Sigmoid colon (tissue), 4 donors: Measurements from ENCODE around the gene SMYD2.

ENCODE experiments used
- EP300 ChIP-seq, 4 donors: sonication (generic); formaldehyde crosslinking; IDR thresholded peaks; one replicate each; pipeline ENCODE4 v1.6.1; 2017; ENCODE audit warnings: antibody characterized with exemption in 4 of 4
- POLR2A ChIP-seq, 2 donors: fragments of 450-650 bp; IDR thresholded peaks; one replicate each; pipeline ENCODE4 v1.6.1; 2016; ENCODE audit warnings: antibody characterized with exemption in 2 of 2, mild to moderate bottlenecking in 2 of 2, moderate library complexity in 2 of 2
- POLR2AphosphoS5 ChIP-seq, 4 donors: sonication (generic); formaldehyde crosslinking; IDR thresholded peaks; one replicate each; pipeline ENCODE4 v1.6.1; 2017; ENCODE audit warnings: antibody characterized with exemption in 4 of 4
- TF ChIP-seq, protein P1 (sequence below), 4 experiments: fragments of 450-650 bp in 3 of 4; fragments of 200-600 bp in 1 of 4; IDR thresholded peaks; one replicate each; pipeline ENCODE4 v1.5.1; 2016 to 2019; ENCODE audit warnings: antibody characterized with exemption in 4 of 4, mild to moderate bottlenecking in 3 of 4, moderate library complexity in 2 of 4

DNA sequence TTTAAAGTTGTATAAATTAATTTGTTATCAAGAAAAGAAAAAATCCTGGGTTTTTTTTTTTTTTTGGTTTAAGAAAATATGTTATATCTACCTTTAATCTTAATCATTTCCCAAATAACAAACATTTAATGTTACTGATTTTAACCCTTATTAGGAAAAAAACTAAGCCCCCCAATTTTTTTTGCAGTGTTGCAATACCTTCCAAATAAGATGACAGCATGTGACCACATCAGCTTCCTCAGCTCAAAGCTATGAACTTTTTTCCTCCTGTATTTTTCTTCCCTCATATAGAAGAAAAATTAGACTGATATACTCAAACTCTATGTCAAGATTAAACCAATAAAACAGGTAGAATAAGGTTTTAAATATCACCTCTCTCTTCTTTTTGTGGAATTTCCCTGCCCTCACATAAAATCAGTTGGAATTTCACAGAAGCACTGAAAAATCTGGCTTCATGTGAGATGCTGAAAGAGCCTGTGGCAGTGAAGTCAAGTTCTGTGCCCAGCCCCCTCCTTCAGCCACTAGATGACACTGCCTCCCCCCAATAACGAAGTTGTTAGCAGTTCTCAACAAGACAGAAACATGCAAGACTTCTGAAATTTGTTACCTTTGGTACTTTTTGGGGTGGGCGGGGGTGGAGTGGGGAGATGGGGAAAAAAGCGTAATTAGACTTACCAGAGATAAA, 9.6 kb upstream of the SMYD2 start:
- TF ChIP-seq, protein P1, sequence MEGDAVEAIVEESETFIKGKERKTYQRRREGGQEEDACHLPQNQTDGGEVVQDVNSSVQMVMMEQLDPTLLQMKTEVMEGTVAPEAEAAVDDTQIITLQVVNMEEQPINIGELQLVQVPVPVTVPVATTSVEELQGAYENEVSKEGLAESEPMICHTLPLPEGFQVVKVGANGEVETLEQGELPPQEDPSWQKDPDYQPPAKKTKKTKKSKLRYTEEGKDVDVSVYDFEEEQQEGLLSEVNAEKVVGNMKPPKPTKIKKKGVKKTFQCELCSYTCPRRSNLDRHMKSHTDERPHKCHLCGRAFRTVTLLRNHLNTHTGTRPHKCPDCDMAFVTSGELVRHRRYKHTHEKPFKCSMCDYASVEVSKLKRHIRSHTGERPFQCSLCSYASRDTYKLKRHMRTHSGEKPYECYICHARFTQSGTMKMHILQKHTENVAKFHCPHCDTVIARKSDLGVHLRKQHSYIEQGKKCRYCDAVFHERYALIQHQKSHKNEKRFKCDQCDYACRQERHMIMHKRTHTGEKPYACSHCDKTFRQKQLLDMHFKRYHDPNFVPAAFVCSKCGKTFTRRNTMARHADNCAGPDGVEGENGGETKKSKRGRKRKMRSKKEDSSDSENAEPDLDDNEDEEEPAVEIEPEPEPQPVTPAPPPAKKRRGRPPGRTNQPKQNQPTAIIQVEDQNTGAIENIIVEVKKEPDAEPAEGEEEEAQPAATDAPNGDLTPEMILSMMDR (IDR thresholded peaks at IDR 0.05) = no peak
- no peak for TF ChIP-seq POLR2AphosphoS5 (IDR thresholded peaks at IDR 0.05)
- no peak for TF ChIP-seq POLR2A (IDR thresholded peaks at IDR 0.05)
- no peak for TF ChIP-seq EP300 (IDR thresholded peaks at IDR 0.05)
